ENCODE measurements around the gene NOL7.

Gene NOL7

GRCh38 chr6:13629459-13630116 lies 14.5 kb downstream of the NOL7 start:
- ATAC-seq, result no peak
- TF ChIP-seq BACH2 (CRISPR knock-in tag; IDR thresholded peaks at IDR 0.05; ENCODE audit: borderline replicate concordance) (no peak), ISL1 (CRISPR knock-in tag; IDR thresholded peaks at IDR 0.05) (no peak), OSR1 (CRISPR knock-in tag; IDR thresholded peaks at IDR 0.05) (no peak), TSHZ2 (CRISPR knock-in tag; IDR thresholded peaks at IDR 0.05) (no peak), CREB5 (CRISPR knock-in tag; IDR thresholded peaks at IDR 0.05; ENCODE audit: low read depth) (no peak), ZNF565 (CRISPR knock-in tag; conservative IDR thresholded peaks at IDR 0.05; ENCODE audit: low read depth) (no peak), PATZ1 (CRISPR knock-in tag; IDR thresholded peaks at IDR 0.05; ENCODE audit: borderline replicate concordance) (no peak), RARB (CRISPR knock-in tag; IDR thresholded peaks at IDR 0.05) (no peak), ZC3H10 (CRISPR knock-in tag; IDR thresholded peaks at IDR 0.05) (no peak), ZFP30 (CRISPR knock-in tag; IDR thresholded peaks at IDR 0.05) (no peak), SNAI2 (CRISPR knock-in tag; IDR thresholded peaks at IDR 0.05) (no peak), ARNTL (CRISPR knock-in tag; IDR thresholded peaks at IDR 0.05; ENCODE audit: borderline replicate concordance, low read depth) (no peak), CSRNP3 (CRISPR knock-in tag; IDR thresholded peaks at IDR 0.05) (no peak), PPARA (CRISPR knock-in tag; IDR thresholded peaks at IDR 0.05; ENCODE audit: borderline replicate concordance) (no peak), ZNF8 (CRISPR knock-in tag; IDR thresholded peaks at IDR 0.05) (no peak), ZFP3 (CRISPR knock-in tag; IDR thresholded peaks at IDR 0.05) (no peak), GLIS3 (CRISPR knock-in tag; IDR thresholded peaks at IDR 0.05) (no peak), CSDC2 (CRISPR knock-in tag; IDR thresholded peaks at IDR 0.05) (no peak), POU6F1 (CRISPR knock-in tag; IDR thresholded peaks at IDR 0.05; ENCODE audit: borderline replicate concordance, low read depth) (no peak)

- TF ChIP-seq ESRRG (CRISPR knock-in tag; IDR thresholded peaks at IDR 0.05) (no peak), PPARA (CRISPR knock-in tag; IDR thresholded peaks at IDR 0.05; ENCODE audit: borderline replicate concordance) (no peak), SNAI2 (CRISPR knock-in tag; IDR thresholded peaks at IDR 0.05) (no peak), TCF4 (CRISPR knock-in tag; IDR thresholded peaks at IDR 0.05; ENCODE audit: borderline replicate concordance) (no peak), TOX (CRISPR knock-in tag; IDR thresholded peaks at IDR 0.05; ENCODE audit: borderline replicate concordance) (no peak), ZFP30 (CRISPR knock-in tag; IDR thresholded peaks at IDR 0.05) (no peak), OSR1 (CRISPR knock-in tag; IDR thresholded peaks at IDR 0.05) (no peak), CREB5 (CRISPR knock-in tag; IDR thresholded peaks at IDR 0.05; ENCODE audit: low read depth) (no peak), ZNF8 (CRISPR knock-in tag; IDR thresholded peaks at IDR 0.05) (no peak)
- ATAC-seq, result no peak
Measured at GRCh38 chr6:13630499-13630898, 15.4 kb downstream of the NOL7 start.

Data from SK-N-SH treated with all-trans-retinoic acid at 6 μM for 48 hours (cell line).